ENCODE measurements around the gene PHF13. TPM values are rescaled to one million over a fixed set of nuclear protein-coding genes. Genes with fewer than 3 reads are reported as not detected.
"Not testable (repeated sequence)": the region's sequence is repeated elsewhere in the genome, so short reads cannot be mapped to it uniquely, and the experiment has no call there.

Gene PHF13
- total and polyA plus RNA-seq, 10 of the 15 experiments (the other 5 are each of a cell fraction or from before 2014, with no cell fraction given): 0.87 to 15.4 (median 5.1) TPM

GRCh38 chr1:6635910-6636760, 22.6 kb downstream of the PHF13 start (continued):
- no peak for TF ChIP-seq SMAD1 (IDR thresholded peaks at IDR 0.05; ENCODE audit: low read depth, partially characterized antibody)
- no peak for TF ChIP-seq TARDBP (IDR thresholded peaks at IDR 0.05; ENCODE audit: borderline replicate concordance)
- TF ChIP-seq NRF1 (conservative IDR thresholded peaks at IDR 0.05; ENCODE audit: low read depth, low read length): no peak
- no peak for TF ChIP-seq TCF12 (IDR thresholded peaks at IDR 0.05; ENCODE audit: low read depth, low read length)

DNA sequence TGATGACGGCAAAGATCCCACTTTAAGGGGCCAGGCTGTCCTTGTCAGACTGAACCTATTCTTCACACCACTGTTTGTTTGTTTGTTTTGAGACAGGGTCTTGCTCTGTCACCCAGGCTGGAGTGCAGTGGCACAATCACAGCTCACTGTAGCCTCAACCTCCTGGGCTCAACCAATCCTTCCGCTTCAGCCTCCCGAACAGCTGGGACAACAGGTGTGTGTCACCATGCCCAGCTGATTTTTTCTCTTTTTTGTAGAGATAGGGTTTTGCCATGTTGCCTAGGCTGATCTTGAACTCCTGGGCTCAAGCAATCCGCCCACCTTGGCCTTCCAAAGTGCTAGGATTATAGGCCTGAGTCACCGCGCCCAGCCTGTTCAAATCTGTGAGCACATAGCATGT, 23.2 kb downstream of the PHF13 start:
- DNase-seq (ENCODE audit: low read depth, low spot score); H3K4me2 ChIP-seq (ENCODE audit: control insufficient read depth, insufficient read depth); H4K20me1 ChIP-seq (ENCODE audit: control insufficient read depth, insufficient read depth); H3K79me2 ChIP-seq (ENCODE audit: control insufficient read depth, insufficient read depth, low read length); POLR2A ChIA-PET; H2AFZ ChIP-seq (ENCODE audit: control insufficient read depth, low read depth, low read length); ATAC-seq; H3K4me1 ChIP-seq (ENCODE audit: control insufficient read depth, insufficient read depth, low read length); H3K9me3 ChIP-seq (replicated peaks; ENCODE audit: control insufficient read depth, insufficient read depth, low read length); H3K9ac ChIP-seq (ENCODE audit: control insufficient read depth, insufficient read depth, low read length); H3K4me3 ChIP-seq; RAD21 ChIA-PET (ENCODE audit: unreplicated experiment); H3K27ac ChIP-seq (ENCODE audit: control insufficient read depth, insufficient read depth); BruUV-seq (replicated peaks); intact Hi-C loops (cut with micrococcal nuclease; ENCODE audit: unreplicated experiment); H3K27me3 ChIP-seq (replicated peaks in 1 of 2; ENCODE audit: control insufficient read depth in 2 of 2, insufficient read depth in 2 of 2, low read length in 1 of 2); FAIRE-seq: not testable (repeated sequence)
- in situ Hi-C loops (cut with MboI): loop anchor here (5.0 kb wide), 1 partner anchor 144 kb away; the partner anchor contains the start of gene PLEKHG5
- H3K36me3 ChIP-seq (ENCODE audit: control insufficient read depth in 2 of 2, insufficient read depth in 2 of 2, low read length in 1 of 2): peaks cover 16 to 29% of the 10 kb centered on the region in 2 experiments; a peak in 3 of 4 replicates
- SMC1A ChIA-PET (ENCODE audit: uncharacterized antibody, unreplicated experiment): interaction anchor here (0.9 kb wide), 1 partner anchor 89 kb away, joined by 3 read pairs; no protein-coding TSS in a partner anchor
- WGBS (ENCODE audit: insufficient coverage, insufficient replicate concordance, low lambda C conversion rate, missing lambda C conversion rate): 95% methylated on average over 6 of the region's 6 CpGs
- CTCF ChIA-PET: interaction anchor here (0.6 to 1.4 kb wide), 3 partner anchors 10 to 146 kb away, joined by 3 to 7 read pairs (median 3); no protein-coding TSS in a partner anchor
